Upper lobe of left lung (tissue), 4 donors: Measurements from ENCODE around the gene AXDND1.

Source experiments
- POLR2AphosphoS5 ChIP-seq, 2 donors: sonication (generic); formaldehyde crosslinking; IDR thresholded peaks; one replicate each; pipeline ENCODE4 v1.5.1; 2017; ENCODE audit warnings: antibody characterized with exemption in 2 of 2
- TF ChIP-seq, protein P1 (sequence below), 6 experiments: fragments of 450-650 bp in 4 of 6; fragments of 200-600 bp in 2 of 6; sonication (generic) in 2 of 6; IDR thresholded peaks; one replicate each; pipeline ENCODE4 v1.5.1; 2016 to 2019; ENCODE audit warnings: antibody characterized with exemption in 6 of 6

DNA sequence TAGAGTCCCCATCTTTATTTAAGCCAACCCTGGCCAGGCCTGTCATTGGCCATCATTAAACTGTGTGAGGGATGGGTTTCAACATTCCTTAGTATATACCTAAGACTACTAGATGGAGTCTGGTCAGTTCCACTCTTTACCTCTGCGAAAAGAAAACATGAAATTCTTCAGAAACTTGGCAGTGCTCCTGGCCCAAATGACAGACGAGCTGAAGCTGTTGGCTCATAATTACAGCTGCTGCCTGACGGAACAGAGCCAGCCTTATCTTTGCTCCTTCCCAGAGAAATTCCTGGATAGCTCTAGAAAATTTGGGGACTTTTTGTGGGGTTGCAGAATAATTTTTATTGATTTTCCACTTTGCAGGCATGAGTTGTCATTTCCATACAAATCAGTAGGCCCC is 179.6 kb downstream of the AXDND1 start:
- TF ChIP-seq, protein P1, sequence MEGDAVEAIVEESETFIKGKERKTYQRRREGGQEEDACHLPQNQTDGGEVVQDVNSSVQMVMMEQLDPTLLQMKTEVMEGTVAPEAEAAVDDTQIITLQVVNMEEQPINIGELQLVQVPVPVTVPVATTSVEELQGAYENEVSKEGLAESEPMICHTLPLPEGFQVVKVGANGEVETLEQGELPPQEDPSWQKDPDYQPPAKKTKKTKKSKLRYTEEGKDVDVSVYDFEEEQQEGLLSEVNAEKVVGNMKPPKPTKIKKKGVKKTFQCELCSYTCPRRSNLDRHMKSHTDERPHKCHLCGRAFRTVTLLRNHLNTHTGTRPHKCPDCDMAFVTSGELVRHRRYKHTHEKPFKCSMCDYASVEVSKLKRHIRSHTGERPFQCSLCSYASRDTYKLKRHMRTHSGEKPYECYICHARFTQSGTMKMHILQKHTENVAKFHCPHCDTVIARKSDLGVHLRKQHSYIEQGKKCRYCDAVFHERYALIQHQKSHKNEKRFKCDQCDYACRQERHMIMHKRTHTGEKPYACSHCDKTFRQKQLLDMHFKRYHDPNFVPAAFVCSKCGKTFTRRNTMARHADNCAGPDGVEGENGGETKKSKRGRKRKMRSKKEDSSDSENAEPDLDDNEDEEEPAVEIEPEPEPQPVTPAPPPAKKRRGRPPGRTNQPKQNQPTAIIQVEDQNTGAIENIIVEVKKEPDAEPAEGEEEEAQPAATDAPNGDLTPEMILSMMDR (IDR thresholded peaks at IDR 0.05), result no peak
- TF ChIP-seq POLR2AphosphoS5 (IDR thresholded peaks at IDR 0.05), result no peak
